ENCODE data around the gene CELSR1. TPM values are rescaled to one million over a fixed set of nuclear protein-coding genes. Genes with fewer than 3 reads are reported as not detected.

Gene CELSR1
- total and polyA plus RNA-seq, 2 donors from 2014 or later: 15.7 to 49.9 TPM

DNA sequence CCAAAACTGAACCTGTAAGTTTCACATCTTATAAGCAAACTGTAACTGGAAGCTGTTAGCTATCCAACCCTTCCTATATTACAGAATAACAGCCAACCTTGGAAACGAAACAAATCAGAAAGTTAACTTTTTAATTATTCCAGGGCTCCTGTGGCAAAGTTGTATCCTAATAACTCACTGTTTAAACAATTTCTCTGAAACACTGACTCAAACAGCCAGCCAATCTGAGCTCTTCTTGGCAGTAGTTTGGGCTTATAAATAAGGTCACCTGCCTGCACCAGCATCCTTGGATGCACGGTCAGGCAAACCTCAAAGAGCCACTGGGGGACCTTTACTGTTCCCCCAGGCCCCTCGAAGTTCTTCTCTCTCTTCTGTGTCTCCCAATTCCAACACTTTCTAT lies 5.0 kb downstream of the CELSR1 start:
- Histone ChIP-seq H3K4me3 (ENCODE audit: low read length in 3 of 3) (peak overlapping the region in 1 of 3 donors; percentile 63), H3K27ac (ENCODE audit: low read depth in 2 of 2, low read length in 2 of 2) (no peak overlapping the region), H3K4me1 (ENCODE audit: control insufficient read depth in 2 of 3, insufficient read depth in 2 of 3, low read depth in 1 of 3, low read length in 3 of 3) (peaks cover 0 to 9% (median 0%) of the 10 kb centered on the region in 3 donors), H3K27me3 (ENCODE audit: control insufficient read depth, insufficient read depth, low read length) (no peaks in the 10 kb centered on the region), H3K9ac (ENCODE audit: low read length in 3 of 3) (peak overlapping the region in 1 of 3 donors; percentile 34), H3K9me3 (ENCODE audit: control insufficient read depth in 2 of 3, insufficient read depth in 1 of 3, low read length in 3 of 3) (no peaks in the 10 kb centered on the region), H3K36me3 (ENCODE audit: control insufficient read depth in 2 of 3, insufficient read depth in 3 of 3, low read length in 3 of 3) (peaks cover 0 to 9% (median 0%) of the 10 kb centered on the region in 3 donors)
- intact Hi-C loops (cut with DNase I): no loop called here
- TF ChIP-seq, protein P1, sequence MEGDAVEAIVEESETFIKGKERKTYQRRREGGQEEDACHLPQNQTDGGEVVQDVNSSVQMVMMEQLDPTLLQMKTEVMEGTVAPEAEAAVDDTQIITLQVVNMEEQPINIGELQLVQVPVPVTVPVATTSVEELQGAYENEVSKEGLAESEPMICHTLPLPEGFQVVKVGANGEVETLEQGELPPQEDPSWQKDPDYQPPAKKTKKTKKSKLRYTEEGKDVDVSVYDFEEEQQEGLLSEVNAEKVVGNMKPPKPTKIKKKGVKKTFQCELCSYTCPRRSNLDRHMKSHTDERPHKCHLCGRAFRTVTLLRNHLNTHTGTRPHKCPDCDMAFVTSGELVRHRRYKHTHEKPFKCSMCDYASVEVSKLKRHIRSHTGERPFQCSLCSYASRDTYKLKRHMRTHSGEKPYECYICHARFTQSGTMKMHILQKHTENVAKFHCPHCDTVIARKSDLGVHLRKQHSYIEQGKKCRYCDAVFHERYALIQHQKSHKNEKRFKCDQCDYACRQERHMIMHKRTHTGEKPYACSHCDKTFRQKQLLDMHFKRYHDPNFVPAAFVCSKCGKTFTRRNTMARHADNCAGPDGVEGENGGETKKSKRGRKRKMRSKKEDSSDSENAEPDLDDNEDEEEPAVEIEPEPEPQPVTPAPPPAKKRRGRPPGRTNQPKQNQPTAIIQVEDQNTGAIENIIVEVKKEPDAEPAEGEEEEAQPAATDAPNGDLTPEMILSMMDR (IDR thresholded peaks at IDR 0.05; ENCODE audit: borderline replicate concordance, extremely low read depth, insufficient read depth): no peak
- FAIRE-seq (no peak), DNase-seq (no peak)

DNA sequence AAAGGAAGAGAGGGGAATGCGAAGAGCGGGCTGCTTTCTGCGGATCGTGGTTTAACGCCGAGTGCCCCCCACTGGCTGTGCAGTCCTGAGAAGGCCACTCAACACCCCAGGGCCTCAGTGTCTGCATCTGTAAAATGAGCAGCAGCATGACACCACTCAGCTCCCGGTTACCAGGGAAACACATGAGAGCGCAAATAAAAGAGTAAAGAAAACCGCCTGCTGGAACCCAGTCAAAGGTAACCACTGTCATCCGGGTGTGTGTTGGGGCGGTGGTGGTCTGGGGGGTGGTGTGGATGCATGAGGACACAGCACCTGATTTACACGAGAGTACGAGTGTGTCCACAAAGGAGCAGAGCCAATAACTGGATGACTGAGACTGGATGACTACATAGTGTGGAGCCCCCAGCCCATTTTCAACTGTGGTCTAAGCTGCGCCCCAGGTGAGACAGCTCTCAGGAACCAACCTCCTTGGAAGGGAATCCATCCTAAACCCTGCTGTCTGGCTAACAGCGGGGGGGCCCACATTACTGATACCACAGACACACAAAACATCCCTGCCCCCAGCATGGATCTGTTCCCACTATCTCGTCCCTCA lies 5.7 kb downstream of the CELSR1 start:
- Histone ChIP-seq H3K4me1 (ENCODE audit: control insufficient read depth in 2 of 3, insufficient read depth in 2 of 3, low read depth in 1 of 3, low read length in 3 of 3) (peaks cover 0 to 9% (median 0%) of the 10 kb centered on the region in 3 donors), H3K9me3 (ENCODE audit: control insufficient read depth in 2 of 3, insufficient read depth in 1 of 3, low read length in 3 of 3) (no peaks in the 10 kb centered on the region), H3K9ac (ENCODE audit: low read length in 3 of 3) (no peak overlapping the region), H3K4me3 (ENCODE audit: low read length in 3 of 3) (peak overlapping the region in 1 of 3 donors; percentile 63), H3K36me3 (ENCODE audit: control insufficient read depth in 2 of 3, insufficient read depth in 3 of 3, low read length in 3 of 3) (peaks cover 0 to 9% (median 0%) of the 10 kb centered on the region in 3 donors), H3K27ac (ENCODE audit: low read depth in 2 of 2, low read length in 2 of 2) (peak overlapping the region in 1 of 2 donors; percentile 19), H3K27me3 (ENCODE audit: control insufficient read depth, insufficient read depth, low read length) (no peaks in the 10 kb centered on the region)
- intact Hi-C loops (cut with DNase I): no loop called here
- no peak for FAIRE-seq
- no peak for DNase-seq
- TF ChIP-seq, protein P1 (IDR thresholded peaks at IDR 0.05; ENCODE audit: borderline replicate concordance, extremely low read depth, insufficient read depth): no peak

DNA sequence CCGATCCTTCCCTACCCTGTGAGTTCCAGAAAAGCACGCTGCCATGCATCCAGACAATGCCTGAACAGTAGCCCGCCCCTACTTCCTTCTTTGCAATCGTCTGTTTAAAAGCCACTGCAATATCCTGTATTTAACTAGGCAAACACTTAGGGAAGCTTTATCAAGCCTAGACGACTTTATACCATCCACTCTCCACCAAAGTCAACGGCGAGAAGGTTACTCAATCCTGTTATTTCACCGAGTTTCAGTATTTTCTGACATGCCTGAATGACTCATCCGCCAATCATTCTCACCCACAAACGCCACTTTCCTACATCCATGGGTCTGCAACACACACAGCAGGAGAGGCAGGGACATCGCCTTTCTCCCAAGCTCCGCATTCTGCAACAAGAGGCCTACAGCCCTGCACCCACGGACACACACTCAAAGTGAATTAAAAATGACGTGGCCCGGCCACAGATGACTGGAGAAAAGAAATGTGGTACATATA lies 9.3 kb downstream of the CELSR1 start:
- no peak overlapping the region for H3K27ac ChIP-seq (ENCODE audit: low read depth in 2 of 2, low read length in 2 of 2)
- intact Hi-C loops (cut with DNase I): no loop called here

More for the DNA sequence above, 9.3 kb downstream of the CELSR1 start:
- Histone ChIP-seq H3K4me1 (ENCODE audit: control insufficient read depth in 2 of 3, insufficient read depth in 2 of 3, low read depth in 1 of 3, low read length in 3 of 3) (peaks cover 0 to 4% (median 0%) of the 10 kb centered on the region in 3 donors), H3K9me3 (ENCODE audit: control insufficient read depth in 2 of 3, insufficient read depth in 1 of 3, low read length in 3 of 3) (no peaks in the 10 kb centered on the region), H3K36me3 (ENCODE audit: control insufficient read depth in 2 of 3, insufficient read depth in 3 of 3, low read length in 3 of 3) (no peaks in the 10 kb centered on the region), H3K9ac (ENCODE audit: low read length in 3 of 3) (no peak overlapping the region), H3K4me3 (ENCODE audit: low read length in 3 of 3) (no peak overlapping the region), H3K27me3 (ENCODE audit: control insufficient read depth, insufficient read depth, low read length) (no peaks in the 10 kb centered on the region)
- TF ChIP-seq, protein P1 (IDR thresholded peaks at IDR 0.05; ENCODE audit: borderline replicate concordance, extremely low read depth, insufficient read depth): no peak
- DNase-seq (peak in 1 of 5 donors; percentile 18), FAIRE-seq (no peak)

Data from kidney (tissue), 14 donors.